Fibroblast of skin of scalp (primary cell): Measurements from ENCODE around the gene SCUBE1.

ENCODE experiments used
- DNase-seq: peaks from one replicate; pipeline ENCODE4 v3.0.0-alpha.2; 2013

Gene SCUBE1

DNA sequence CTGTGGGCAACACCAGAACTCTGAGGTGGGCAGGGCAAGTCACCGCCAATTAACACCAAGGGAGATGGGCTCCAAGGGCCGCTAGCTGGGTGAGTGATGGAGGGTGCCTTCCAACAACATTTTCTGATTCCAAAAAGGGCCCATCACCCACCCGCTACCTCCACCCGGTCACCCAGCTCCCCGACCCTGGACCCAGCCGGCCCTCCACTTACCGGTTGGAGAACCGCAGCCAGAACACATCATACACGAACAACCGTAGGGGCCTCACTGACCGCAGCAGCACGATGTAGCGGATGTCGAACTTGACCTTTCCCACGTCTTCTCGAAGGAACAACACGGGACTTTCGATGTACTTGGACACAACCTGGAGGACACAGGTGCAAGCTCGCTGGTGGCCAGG is 171.0 kb downstream of the SCUBE1 start:
- no peak for DNase-seq

- DNase-seq: no peak
Observed at GRCh38 chr22:43171607-43172006, 171.6 kb downstream of the SCUBE1 start.

- DNase-seq: no peak
Observed at GRCh38 chr22:43171019-43171491, 172.1 kb downstream of the SCUBE1 start.

- DNase-seq: no peak
Observed at GRCh38 chr22:43170131-43170480, 173.1 kb downstream of the SCUBE1 start.

GRCh38 chr22:43169310-43170130 is 173.7 kb downstream of the SCUBE1 start:
- DNase-seq: no peak

DNA sequence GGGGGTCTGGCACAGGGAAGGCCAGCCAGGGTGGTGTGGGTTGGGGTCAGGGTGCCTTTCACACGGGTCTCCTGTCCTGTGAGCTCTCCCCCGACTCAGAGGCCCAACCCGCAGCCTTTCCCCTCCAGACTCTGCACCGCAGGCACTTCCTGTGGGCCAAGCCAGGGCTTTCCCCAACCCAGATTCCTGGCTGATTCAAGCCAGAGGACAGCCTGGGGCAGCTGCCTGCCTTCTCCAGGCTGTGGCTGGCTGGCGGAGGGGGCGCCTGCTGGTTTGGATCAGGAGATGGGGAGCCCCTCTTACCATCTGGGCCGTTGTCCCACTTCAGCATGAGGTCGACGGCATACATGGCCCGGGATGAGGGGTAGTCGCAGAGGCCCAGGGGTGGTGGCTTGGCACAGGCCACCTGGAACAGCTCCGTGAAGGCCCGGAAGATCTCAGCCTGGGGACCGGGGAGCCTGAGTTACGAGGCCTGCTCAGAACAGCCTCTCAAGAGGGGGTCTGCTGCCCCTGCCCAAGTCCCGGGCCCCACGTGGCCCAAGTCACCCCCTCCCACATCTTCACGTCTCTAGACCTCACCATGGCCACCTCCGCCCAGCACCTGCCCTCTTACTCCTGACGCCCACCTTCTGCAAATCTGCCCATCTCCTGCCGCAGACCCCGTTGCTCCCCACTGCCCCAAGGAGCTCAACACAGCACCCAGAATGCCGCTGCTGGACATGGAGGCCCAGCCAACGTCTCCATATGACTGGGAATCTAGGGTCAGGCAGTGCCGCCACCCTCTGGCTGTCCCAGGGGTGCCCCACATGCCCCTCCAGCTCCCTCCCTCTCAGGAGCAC is 174.5 kb downstream of the SCUBE1 start:
- DNase-seq: peak; percentile 74

DNA sequence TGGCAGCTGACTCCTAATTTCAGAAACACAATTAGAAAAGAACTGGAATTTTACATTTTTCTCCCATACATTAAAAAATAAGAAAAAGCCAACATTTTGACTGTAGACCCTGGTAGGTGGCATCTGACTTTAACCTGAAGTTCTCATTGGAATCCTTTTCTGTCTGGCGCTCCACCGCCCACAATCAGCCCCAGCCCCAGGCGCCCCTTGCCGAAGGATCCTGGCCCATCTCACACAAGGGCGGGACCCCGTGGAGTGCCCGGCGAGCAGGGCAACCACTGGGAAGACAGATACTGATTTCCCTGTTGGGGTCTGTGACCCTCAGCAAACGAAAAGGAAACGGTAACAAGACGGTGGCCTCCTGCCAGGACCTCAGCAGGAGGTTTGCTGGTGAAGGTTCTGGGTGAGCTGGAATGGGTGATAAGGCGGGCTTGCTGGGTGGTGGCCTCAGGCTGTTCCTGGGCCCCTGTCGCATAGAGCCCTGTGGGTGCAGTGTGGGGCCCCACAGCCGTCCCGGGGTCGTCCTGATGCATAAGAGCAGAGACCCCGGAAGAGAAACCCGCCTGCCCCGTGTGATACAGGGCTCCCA is 176.1 kb downstream of the SCUBE1 start:
- no peak for DNase-seq

GRCh38 chr22:43166132-43166930 is 176.8 kb downstream of the SCUBE1 start:
- no peak for DNase-seq

GRCh38 chr22:43164636-43165035 is 178.5 kb downstream of the SCUBE1 start:
- DNase-seq: no peak

- DNase-seq: no peak
Observed at GRCh38 chr22:43163241-43163795, 179.9 kb downstream of the SCUBE1 start.

DNA sequence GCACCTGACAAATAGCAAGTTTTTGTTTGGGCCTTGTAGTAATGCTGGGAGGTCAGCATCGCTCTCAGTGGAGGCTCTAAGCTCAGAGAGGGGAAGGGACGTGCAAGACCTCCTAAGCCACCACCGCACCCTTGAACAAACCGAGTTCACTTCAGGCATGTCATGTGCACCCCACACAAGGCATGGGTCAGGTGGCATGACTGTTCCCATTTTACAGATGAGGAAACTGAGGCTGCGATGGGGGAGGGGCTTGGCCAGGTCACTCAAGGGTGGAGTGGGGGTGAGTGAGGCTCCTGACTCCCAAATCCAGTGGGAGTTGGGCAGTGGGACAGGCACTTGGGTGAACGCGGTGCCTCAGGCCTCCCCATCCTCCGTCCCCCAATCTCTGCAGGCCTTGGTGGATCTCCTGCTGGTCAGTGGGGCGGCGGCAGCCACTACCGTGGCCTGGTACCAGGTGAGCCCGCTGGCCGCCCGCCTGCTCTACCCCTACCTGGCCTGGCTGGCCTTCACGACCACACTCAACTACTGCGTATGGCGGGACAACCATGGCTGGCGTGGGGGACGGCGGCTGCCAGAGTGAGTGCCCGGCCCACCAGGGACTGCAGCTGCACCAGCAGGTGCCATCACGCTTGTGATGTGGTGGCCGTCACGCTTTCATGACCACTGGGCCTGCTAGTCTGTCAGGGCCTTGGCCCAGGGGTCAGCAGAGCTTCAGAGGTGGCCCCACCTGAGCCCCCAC is 180.6 kb downstream of the SCUBE1 start:
- no peak for DNase-seq

DNA sequence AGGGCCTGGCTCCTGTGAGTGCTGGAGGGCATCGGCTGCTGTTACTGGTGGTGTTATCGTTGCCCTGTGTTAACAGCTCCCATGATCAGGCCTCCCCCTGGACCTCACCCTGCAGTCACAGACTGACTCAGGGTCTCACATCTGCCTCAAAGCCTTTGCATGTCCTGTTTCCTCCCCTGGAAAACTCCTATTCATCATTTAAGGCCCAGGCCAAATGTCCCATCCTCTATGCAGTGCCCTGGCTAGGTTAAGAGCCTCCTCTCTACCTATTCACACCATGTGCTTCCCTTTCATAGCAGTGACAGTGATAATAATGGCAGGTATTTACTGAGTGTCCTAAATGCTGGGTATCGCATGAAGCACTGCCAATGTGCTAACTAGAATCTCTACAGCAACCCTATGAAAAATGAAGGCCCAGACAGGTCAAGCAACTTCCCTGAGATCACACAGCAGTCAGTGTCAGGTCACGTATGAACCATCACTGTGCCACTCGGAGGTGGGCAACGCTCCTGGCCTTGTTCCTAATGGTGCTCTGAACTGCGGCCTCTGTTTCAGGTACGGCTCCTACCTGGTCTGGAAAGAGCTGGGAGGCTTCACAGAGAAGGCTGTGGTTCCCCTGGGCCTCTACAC is 182.6 kb downstream of the SCUBE1 start:
- no peak for DNase-seq

DNA sequence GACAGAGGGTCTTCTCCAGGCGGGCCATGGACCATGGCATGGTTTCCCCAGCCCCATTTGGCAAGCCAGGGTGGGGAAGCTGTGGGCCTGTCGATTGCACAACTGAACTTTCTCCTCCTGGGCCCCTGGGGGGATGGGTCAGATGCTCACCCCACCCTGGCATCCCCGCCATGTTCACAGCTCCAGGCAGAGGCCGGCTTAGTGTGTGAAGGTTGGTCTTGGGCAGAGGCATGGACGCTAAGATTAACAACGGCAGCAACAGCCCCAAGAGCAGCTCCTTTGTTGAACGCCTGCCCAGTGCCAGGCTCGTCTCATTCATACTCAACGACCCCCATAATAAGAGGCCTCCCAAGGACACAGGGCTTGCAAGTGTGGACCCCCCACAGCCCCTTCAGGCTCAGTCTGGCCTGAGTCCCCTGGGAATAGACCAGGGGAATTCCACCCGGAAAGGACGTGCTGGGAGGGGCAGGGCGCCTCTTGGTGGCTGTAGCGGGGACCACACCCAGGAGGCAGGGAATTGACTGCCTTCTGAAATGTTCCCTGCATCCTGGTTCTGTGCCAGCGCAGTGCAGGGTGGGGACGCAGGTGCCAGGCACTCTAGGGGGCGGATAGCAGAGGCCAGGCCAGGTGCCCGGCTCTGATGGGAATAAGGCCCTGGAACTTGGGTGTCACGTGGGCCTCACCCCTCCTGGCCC is 183.5 kb downstream of the SCUBE1 start:
- DNase-seq: peak; percentile 54

GRCh38 chr22:43158778-43159483 is 184.2 kb downstream of the SCUBE1 start:
- DNase-seq: no peak

DNA sequence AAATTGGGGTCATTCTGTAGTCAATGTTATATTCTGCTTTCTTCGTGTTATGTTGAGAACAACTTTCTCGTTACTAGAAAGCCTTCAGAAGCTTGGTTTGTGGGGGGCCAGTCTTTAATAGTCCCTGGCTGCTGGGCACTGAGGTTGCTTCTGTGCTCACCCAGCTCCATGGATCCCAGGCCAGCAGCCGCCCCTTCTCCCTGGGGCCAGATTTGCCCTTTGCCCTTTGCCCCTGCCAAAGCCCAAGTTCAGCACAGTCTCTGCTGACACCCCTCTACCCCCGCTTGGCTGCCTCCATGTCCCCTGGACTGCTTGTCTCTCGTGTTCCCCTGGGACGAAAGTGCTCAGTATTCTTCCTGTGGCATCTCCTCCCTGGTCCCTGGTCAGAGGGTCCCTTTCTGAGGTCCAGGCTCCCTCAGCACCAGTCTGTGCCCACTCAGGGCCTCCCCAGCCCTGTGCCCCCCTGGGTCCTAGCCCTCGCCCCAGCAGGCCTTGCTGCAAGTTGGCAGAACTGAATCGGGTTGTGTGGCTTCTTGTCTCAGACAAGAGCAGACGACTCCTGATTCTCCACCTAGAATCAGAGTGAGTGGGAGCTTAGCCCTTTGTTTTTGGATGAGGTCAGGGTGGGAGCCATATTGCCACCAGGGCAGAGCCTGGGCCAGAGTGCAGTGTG is 185.2 kb downstream of the SCUBE1 start:
- no peak for DNase-seq

DNA sequence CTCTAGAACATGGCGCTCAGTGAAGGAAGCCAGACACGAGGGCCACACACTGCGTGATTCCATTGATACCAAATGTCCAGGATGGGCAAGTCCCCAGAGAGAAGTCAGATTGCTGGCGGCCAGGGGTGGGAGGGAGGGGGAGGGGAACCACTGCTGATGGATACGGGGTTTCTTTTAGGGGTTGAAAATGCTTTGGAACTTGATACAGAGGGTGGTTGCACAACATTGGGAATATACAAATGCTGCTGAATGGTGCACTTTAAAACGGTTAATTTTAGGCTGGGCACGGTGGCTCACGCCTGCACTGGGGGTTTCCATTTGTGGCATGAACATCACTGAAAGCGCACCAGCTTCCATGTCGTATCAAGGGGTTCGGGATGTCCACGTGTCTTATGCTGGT is 186.8 kb downstream of the SCUBE1 start:
- no peak for DNase-seq

- DNase-seq: no peak
Observed at GRCh38 chr22:43155789-43156188, 187.4 kb downstream of the SCUBE1 start.

- DNase-seq: no peak
Observed at GRCh38 chr22:43154887-43155536, 188.2 kb downstream of the SCUBE1 start.

GRCh38 chr22:43153899-43154298 is 189.3 kb downstream of the SCUBE1 start:
- DNase-seq: no peak
